Skin of body (tissue), 2 donors: ENCODE data around the gene FAM181A. TPM values are rescaled to one million over a fixed set of nuclear protein-coding genes. Genes with fewer than 3 reads are reported as not detected.

Source experiments
- DNase-seq: peaks from one replicate; lab custom pipeline; 2025; lab: John Stamatoyannopoulos, UW
- total RNA-seq: library from RNA; depleted of rRNA; stranded (reverse); fragments of >200 nt; gene quantifications from one replicate; pipeline ENCODE4 v1.2.3, GENCODE V29; 2014

FAM181A gene
- total RNA-seq, 1 donor from 2014 or later: not detected

DNA sequence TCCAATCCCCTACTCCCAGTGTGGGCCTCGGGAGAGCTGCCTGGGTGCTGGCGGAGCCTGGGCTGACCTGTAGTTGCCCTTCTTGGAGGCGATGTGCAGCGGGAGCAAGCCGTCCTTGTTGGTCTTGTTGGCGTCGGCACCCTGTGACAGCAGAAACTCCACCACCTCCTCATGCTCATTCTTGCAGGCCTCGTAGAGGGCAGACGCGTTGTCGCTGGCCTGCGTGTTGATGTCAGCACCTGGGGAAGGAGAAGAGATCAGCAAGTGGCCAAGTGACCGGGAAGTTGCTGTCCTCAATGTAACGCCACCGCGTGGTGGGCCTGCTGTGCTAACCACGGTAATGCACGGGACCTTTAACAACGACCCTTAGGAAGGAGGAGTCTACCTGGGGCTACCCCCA is 20.1 kb downstream of the FAM181A start:
- DNase-seq: no peak

DNA sequence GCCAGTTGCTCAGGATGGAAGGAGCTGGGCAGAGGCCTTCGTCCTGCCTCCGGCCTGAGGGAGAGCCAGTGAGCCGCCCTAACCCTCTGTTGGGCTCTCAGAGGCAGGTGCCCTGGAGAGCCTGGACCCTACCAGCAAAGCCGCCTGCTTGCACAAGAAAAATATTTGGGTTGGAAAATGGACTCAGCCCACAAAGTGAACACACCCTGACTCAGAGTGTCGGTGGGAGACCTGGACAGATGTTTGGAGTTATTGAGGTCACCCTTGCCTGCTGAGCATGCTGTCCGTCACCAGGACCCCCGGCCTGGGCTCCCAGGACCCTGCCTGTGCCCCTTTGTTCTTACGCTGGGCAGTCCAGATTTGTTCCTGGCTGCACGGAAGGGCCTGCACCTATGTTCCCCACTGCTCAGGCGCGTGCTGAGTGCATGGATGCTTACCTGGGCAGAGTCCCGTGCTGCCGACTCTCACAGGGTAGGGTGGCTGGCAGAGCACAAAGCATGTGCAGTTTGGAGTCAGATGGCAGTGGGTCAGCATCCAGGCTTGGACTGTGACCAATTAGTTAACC is 22.4 kb downstream of the FAM181A start:
- DNase-seq: no peak

DNA sequence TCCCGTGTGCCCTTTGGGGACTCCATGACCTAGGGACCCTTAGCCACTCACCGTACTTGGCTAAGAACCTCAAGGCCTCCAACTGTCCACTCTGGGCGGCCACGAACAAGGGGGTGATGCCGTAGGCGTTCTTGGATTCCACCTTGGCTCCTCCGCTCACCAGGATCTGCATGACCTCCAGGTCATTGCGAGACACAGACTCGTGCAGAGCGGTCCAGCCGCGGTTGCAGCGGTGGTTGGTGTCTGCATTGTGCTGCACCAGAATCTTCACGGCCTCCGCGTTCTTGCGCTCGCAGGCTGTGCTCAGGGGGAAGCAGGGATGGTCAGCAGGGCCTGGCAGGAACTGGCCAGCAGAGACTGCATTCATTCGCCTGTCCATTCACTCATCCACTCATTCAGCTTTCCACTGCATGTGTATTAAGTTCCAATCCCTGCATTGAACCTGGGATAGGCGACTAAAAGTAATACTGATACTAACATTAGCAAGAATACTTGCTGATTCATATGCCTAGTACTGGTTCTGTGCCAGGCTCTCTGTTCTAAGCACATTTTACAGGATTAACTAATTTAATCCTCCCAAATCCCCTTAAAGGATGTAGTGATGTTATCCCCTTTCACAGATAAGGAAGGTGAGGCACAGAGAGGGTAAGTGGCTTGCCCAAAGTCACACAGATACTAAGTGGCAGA is 23.9 kb downstream of the FAM181A start:
- DNase-seq: no peak

DNA sequence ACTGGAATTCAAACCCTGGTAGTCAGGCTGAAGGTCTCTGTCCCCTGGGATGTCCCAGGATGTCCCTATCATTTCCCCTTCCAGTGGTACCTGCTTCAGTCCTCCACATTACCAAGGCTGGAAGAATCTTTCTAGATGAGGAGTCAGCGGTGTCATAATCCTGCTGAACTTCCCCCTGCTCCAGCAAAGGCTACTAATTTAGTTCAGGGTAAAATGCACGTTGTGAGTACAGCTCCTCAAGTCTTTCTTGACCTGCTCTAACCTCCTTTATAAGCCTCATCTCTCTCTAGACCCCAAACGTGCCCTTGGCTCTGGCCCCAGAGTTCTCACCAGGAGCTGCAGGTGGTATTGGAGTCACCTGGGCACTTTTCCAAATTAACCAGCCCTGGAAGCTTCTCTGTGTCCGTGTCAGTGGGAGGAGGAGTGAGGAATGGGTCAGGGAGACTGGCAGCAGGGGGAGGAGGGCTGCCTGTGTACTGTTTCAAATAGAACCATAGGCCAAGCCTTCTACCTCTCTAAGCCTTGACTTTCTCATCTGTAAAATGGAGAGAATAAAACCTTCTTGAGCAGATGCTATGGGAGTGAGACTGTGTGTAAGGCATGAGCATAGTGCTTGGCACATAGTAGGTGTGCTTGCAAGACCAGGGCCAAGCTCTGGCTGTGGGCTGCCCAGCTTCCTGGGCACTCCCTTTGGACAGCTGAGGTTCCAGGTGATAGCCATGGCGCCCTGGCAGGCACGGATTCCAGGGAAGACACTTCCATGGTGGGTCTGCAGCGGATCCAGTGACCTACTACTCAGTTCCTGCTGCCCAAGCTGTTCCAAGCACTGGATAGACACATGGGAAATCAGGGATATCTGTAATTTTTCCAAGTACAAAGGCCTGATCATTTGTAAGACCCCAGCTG is 24.7 kb downstream of the FAM181A start:
- DNase-seq: no peak

DNA sequence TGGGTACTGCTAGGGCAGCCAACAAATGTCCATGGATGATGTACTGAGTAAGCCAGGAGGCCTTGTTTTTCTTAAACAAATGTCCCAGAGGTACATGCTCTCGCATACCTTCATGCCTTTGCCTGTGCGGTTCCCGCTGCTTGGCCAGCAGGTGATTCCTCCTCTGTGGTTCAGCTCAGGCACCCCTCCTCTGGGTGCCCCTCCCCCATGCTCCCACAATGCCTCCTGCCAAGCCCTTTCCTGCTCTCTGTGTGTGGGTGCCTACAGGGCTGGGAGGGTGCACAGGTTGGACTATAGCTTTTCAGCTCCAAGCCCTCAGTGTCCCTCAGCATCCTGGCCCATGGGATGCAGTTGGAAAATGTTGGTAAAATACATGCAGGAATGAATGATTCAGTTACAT is 25.7 kb downstream of the FAM181A start:
- no peak for DNase-seq

DNA sequence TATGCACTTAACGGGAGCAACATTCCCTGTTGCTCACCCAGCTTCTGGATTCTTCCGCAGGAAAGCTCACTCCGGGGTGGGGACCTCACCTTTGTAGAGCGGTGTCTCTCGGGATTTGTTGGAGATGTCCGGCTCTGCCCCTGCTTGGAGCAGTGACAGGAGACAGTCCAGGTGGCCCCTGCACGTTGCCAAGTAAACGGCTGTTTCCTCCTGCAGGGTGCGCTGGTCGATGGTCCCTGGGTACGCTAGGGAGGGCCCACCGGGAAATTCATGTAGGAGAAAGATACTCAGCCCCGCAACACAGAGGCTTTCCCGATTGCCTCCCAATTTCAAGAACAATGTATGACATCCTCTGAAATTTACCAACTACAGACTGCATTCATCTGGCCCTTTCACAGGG is 26.1 kb downstream of the FAM181A start:
- DNase-seq: no peak

DNA sequence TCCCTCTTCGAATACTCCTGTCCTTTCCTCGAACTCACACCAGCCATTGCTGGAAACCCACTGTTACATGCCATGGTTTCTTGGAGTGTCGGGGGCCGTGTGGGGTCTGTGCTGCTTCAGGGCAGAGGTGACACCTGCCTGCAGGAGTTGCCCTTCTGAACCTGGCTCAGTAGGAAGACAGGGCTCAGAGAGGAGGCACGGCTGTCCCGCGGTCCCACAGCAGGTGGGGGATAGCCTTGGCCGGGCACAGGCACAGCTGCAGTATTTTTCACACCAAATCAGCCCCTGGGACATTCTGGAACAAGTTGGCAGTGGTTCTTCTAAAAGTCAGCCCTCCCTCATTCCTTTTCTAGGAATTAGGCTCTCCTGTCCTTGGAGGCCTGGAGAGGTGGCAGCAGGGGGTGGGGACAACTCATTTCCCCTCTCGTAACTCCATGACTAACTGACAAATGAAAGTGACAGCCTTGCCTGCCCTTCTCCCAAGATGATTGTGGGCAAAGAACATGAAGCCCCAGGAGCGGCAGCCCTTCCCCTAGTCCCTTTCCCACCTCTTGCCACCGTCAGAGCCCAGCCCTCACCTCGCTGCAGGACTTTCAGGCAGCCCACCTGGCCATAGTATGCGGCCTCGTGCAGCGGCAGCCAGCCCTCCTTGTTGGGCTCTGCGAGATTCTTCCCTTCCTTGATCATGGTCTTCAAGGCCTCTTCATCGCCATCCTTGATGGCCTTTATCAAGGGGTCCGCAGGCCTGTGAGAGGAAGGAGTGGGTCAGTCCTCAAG is 26.8 kb downstream of the FAM181A start:
- DNase-seq: no peak

DNA sequence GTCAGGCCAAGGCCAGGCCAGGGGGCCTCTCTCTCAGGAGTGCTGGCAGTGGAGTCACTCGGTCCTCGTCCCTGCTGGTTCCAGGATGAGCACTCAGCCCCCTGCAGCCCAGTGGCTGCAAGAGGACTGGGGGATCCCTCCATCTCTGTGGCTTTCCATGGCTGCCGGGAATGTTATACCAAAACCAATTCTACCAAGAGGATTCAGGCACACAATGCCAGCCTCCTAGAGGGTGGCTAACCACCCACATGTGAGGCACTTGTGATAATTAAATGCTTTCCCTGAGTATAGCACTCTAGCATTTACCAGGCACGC is 27.3 kb downstream of the FAM181A start:
- DNase-seq: no peak

DNA sequence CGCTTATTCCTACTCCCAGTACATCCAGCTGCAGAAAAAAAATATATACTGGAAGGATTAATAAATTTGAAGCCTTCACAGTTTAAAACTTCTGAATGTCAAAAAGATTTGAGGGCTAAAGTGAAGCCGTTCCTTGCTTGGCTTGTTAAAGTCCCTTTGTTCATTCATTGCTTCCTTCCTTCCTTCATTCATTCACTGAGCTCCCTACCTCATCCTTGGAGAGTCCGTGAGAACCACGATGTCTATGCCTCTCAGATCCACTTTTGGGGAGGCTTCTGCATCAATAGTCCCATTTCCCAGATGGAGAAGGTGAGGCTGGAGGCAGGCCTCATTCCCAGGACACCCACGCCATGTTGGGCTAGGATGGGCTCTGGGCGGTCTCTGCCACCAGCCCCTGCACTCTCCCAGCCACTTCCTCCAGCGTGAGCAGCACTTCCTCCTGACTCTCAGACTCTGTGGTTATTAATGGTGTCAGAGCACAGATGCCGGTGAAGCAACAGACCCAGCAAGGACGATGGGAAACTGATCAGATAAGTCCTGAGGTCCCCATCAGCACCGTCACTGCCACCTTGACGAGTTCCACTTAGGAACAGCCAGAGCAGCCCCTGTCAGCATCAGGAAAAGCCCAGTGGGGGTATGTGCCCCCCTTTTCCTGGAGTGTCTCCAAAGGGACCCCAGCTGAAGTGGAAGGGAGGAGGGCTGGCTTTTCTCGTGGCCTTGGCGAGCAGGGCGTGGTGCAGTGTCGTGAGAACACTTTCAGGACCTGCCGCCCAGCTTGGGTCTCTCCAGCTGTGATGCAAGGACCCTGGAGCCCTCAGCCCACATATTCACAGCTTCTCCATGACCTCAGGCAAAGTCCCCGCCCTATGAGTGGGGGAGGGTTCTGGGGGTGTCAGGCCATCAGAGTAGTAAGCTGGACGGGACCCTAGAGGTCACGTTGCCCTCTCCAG is 28.0 kb downstream of the FAM181A start:
- no peak for DNase-seq

DNA sequence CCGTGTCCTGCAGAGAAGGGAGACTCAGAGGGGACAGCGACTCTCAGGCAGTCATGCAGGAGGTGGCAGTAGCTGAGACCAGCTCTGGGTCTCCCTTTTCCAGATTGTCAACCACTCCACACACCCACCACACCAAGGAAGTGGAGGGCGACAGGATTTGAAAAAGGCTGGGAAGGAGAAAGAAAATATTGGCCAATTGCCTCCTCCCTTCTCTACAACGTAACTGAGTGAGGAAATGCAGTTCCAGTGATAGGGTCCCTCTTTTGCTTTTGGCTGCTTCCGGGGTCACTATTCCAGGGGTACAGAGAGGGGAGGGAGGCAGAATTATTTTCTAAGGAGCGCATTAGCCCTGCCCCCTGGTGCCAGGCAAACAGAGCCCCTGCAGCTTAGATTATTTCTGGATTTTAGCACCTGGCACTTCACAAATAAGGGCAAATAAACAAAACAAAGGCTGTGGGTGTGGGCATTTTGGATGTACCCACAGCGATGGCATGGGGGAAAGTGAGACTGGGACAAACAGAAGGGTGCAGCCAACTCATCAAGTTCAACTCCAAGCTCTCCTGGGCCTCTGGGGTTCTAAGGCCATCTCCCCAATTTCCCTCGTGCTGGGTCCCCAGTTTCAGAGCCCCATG is 28.8 kb downstream of the FAM181A start:
- no peak for DNase-seq

DNA sequence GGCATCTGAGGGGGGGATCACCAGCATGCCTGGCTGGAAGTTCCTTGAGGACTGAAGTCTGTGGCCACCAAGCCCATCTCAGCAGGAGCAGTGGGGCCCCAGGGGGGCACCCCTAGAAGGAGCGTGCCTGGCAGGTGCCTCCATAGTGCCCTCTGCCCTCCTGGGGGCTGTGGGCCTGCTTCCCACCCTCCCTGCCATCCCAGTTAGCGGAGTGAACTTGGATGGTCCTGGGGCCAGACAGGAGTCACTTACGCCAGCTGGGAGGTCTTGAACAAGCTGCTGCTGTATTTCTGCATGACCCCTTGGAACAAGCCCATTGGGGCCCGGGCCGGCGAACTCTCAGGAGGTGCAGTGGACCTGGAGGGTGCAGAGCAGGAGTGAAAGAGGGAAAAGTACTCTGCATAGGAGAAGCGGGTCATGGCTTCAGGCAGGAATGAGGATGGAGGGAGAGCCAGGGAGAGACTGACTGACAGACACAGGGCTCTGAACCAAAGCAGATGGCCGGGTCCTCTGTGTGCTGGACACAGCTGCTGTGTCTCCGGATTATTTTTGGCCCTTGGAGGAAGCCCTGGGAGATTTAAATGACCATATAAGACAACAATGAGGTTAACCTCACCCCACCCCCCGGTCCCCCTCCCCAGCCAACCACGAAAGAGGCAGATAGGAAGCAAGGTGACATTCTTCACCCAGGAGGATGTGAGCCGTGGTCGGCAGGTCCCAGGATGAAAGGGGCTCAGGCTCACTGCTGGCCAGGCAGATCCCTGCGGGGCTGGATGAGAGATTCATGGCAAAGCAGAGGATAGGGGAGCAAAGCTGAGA is 29.6 kb downstream of the FAM181A start:
- DNase-seq: no peak

DNA sequence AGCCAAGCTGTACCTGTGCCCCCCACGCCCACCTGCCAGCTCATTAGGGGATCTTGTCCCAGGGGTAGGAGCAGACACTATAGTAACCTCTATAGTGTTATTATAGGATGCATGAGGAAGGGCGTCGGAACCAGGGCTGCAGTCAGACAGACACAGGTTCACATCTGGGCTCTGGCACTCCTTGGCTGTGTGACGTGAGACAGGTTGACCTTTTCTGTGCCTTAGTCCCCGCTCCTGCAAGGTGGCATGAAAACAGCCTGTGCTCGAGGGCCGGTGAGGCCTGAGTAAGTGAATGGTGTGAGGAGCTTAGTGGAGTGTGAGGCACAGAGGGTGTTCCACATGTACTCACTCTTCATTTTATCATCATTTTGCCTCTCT is 30.2 kb downstream of the FAM181A start:
- DNase-seq: no peak

DNA sequence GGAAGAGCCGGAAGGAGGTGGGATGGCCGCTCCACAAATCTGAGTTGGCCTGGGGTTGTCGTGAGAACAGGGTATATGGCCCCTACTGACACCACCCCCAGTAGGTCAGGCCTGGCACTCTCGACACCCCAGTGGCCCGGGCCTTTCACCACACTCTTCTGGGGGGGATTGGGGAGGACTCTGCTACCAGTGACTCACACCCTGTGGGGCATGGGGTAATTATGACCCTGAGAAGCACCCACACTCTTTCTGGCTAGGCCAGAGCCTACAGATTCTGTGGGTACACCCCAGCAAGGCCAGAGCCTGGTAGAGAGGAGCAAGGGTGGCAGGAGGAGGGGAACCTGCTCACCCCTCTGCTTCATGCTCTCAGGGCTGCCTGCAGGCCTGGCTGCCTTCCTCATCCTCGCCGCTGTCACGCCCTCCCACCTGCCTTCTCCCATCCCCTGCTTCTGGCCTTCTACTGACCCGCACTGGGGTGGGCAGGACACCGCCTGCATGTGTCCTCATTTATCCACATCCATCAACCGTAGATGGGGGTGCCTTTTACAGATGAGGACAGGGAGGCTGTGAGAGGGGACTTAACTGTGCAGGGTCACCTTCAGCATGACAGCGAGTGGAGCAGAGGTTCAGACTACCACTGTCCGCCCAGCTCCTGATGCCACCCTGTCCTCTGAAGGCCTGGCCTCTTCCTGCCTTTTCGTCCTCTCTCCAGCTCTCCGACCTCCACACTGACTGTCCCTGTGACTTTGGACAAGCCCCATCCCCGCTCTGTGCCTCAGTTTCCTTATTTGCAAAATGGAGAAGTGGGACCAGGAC is 30.8 kb downstream of the FAM181A start:
- no peak for DNase-seq

DNA sequence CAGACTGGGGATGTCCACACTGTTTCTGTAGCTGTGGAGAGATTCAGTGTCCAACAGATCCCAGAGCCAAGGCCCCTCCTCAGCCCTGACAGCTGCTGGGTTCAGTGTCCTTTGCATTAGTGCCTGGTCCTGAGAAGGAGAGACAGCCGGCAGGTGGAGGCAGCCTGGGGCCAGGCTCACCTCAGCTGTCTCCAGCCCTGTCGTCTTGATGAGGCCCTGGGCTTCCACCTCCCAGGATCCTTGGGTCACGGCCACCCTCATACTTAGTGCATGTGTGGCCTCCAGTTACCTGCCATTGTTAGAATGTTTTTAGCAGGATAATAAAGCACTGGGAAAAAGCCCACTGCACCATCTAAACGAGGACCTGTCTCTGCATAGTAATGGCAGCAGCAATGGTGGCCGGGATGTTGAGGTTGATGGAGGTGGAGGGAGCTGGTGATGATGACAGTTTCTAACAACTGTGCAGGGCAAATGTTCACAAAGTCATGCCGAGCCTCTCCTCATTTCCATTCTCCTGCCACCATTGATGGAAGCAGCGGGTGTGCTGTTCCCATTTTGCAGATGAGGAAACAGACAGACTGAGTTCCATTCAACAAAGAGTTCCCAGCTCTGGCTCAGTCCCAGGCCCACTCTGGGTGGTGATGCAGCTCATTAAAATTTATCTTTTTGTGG is 31.6 kb downstream of the FAM181A start:
- no peak for DNase-seq

DNA sequence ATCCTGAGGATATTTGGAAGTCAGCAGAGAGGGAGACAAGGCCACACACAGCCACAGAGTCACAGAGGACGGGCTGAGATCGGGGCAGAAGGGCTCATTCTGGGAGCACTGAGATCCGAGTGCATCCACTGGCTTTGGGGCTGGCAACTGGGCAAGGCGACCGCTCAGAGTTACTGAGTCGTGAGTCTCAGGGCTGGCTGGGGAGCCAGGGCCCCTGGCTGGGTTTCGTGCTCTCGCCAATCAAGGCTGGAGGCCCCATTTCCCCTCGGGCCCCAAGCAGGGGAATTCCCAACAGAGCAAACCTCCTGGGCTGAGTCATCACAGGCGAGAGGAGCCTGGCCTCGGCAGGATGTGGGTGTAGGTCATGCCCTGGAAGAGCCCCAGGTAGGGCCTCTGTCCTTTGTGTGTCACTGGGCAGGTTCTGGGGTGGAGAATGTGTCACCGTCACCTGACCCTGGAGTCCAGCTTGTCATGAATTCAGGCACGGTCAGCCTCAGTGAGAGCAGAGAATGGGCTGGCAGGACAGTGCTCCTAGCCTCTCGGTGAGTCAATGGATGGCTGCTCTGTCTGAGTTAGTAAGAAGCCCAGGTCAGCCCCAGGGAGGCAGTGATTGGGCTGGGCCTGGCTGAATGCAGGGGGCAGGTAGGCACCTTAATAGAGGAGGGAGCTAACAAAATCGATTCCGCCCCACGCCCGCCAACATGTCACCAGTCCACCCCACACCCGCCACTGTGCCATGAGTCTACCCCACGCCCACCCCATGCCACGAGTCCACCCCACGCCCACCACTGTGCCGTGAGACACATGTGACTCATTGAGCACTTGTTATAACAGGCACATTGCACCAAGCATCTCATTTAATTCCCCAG is 32.3 kb downstream of the FAM181A start:
- no peak for DNase-seq

DNA sequence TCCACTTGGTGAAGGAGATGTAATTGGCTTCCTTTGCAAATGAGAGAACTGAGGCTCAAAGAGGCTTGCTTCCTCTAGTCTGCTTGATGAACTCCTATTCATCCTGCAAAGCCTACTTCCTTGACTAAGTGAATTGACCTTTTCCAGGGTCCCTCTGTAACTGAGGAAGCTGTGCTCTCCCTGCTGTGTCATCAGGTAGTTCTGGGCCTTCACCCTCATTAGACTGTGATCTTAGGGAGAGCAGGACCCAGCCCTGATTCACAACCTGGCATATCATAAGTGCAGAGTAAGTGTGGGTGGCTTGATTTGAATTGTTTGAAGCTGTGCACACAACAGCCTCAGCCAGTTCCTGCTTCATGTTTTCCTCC is 32.9 kb downstream of the FAM181A start:
- DNase-seq: no peak

DNA sequence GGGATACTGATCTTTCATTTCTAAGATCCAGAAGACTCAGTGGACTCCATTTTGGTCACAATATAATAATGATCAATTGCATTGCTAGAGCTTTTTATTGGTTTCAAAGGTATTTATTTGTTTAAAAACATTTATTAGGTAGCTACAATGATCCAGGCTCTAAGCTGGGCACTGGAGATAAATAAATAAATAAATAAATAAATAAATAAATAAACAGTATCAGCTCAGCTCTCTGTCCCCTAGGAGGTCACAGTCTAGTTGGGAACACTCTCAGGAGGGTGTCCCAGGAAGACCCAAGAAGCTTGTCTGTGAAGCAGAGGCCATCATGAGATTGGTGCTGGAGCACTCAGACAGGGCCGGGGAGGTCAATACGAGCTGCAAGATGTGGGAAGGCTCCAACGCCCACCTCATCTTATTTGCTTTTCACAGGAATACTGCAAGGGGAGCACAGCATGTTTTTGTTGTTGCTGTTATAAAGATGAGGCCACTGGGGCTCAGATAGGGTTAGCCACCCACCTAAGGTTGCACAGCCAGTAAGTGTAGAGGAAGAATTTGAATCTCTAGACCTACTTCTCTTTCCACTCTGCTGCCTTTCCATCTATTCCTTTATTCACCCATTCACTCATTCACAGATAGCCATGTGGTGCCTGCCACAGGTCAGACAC is 33.8 kb downstream of the FAM181A start:
- DNase-seq: no peak
